Sigmoid colon (tissue), 7 donors: ENCODE results near the gene MTA1. TPM values are rescaled to one million over a fixed set of nuclear protein-coding genes. Genes with fewer than 3 reads are reported as not detected.

Source experiments
- DNase-seq: peaks from one replicate; pipeline ENCODE4 v3.0.0-alpha.2; 2019
- H3K27ac ChIP-seq, 4 donors: fragments of 200-600 bp; sonication (generic); one replicate each; pipeline ENCODE4 v1.5.1; 2016 to 2019; ENCODE audit warnings: mild to moderate bottlenecking in 1 of 4
- H3K27me3 ChIP-seq, 3 donors: fragments of 200-600 bp; sonication (generic); one replicate each; pipeline ENCODE4 v1.5.1; 2019; ENCODE audit warnings: mild to moderate bottlenecking in 1 of 3
- H3K36me3 ChIP-seq, 4 donors: fragments of 200-600 bp; sonication (generic); one replicate each; pipeline ENCODE4 v1.5.1; 2016 to 2019
- H3K4me1 ChIP-seq, 4 donors: fragments of 200-600 bp; sonication (generic); one replicate each; pipeline ENCODE4 v1.5.1; 2017 to 2019
- H3K4me3 ChIP-seq, 4 donors: fragments of 200-600 bp; sonication (generic); one replicate each; pipeline ENCODE4 v1.5.1; 2017 to 2019; ENCODE audit warnings: mild to moderate bottlenecking in 2 of 4, moderate library complexity in 1 of 4
- H3K9me3 ChIP-seq, 4 donors: fragments of 200-600 bp in 3 of 4; sonication (generic) in 3 of 4; one replicate each; pipeline versions ENCODE4 v1.5.1 to v1.6.1; 2013 to 2019
- EP300 ChIP-seq, 4 donors: sonication (generic); formaldehyde crosslinking; IDR thresholded peaks; one replicate each; pipeline ENCODE4 v1.6.1; 2017; ENCODE audit warnings: antibody characterized with exemption in 4 of 4
- POLR2A ChIP-seq, 2 donors: fragments of 450-650 bp; IDR thresholded peaks; one replicate each; pipeline ENCODE4 v1.6.1; 2016; ENCODE audit warnings: antibody characterized with exemption in 2 of 2, mild to moderate bottlenecking in 2 of 2, moderate library complexity in 2 of 2
- POLR2AphosphoS5 ChIP-seq, 4 donors: sonication (generic); formaldehyde crosslinking; IDR thresholded peaks; one replicate each; pipeline ENCODE4 v1.6.1; 2017; ENCODE audit warnings: antibody characterized with exemption in 4 of 4
- WGBS, 2 donors: extraction: QIAGEN DNeasy Blood & Tissue Kit; methylation state at CpG; one replicate each; pipeline ENCODE4 v1.1.7; 2013; 5-methylcytosine and 5-hydroxymethylcytosine counted together
- intact Hi-C: fragments of 100-400 bp; cut with DNase I; formaldehyde crosslinking; loops from one replicate; pipeline ENCODE4 v1.15.1; 2023
- polyA plus RNA-seq, 3 donors: library from polyadenylated mRNA; stranded (reverse); fragments of 200-250 nt; gene quantifications; one replicate each; pipeline ENCODE4 v1.2.3, GENCODE V29; 2013
- total RNA-seq, 4 donors: library from RNA; depleted of rRNA; stranded (reverse); fragments of >200 nt; gene quantifications; one replicate each; pipeline ENCODE4 v1.1.0, GENCODE V29; 2016
- TF ChIP-seq, protein P1 (sequence below), 4 experiments: fragments of 450-650 bp in 3 of 4; fragments of 200-600 bp in 1 of 4; IDR thresholded peaks; one replicate each; pipeline ENCODE4 v1.5.1; 2016 to 2019; ENCODE audit warnings: antibody characterized with exemption in 4 of 4, mild to moderate bottlenecking in 3 of 4, moderate library complexity in 2 of 4
- donor health status: healthy with polysubstance abuse.
- donor health status: Bipolar disorder and iron deficiency.
- donor health status: healthy.

MTA1 gene
- total and polyA plus RNA-seq, 7 donors = 14.3 to 92.8 (median 44.7) TPM

GRCh38 chr14:105519946-105520698, 100.5 kb downstream of the MTA1 start:
- Histone ChIP-seq H3K4me1 (no peaks in the 10 kb centered on the region), H3K9me3 (no peaks in the 10 kb centered on the region), H3K27ac (no peak overlapping the region), H3K4me3 (no peak overlapping the region), H3K27me3 (no peaks in the 10 kb centered on the region), H3K36me3 (no peaks in the 10 kb centered on the region)
- no peak for DNase-seq
- intact Hi-C loops = loop anchor here (10.0 kb wide), 2 partner anchors 45 to 315 kb away; partner anchors contain the start of gene CRIP2
- 70 to 72% methylated on average over 14 of the region's 14 CpGs for WGBS, 2 donors
- TF ChIP-seq EP300 (IDR thresholded peaks at IDR 0.05) = no peak
- TF ChIP-seq, protein P1, sequence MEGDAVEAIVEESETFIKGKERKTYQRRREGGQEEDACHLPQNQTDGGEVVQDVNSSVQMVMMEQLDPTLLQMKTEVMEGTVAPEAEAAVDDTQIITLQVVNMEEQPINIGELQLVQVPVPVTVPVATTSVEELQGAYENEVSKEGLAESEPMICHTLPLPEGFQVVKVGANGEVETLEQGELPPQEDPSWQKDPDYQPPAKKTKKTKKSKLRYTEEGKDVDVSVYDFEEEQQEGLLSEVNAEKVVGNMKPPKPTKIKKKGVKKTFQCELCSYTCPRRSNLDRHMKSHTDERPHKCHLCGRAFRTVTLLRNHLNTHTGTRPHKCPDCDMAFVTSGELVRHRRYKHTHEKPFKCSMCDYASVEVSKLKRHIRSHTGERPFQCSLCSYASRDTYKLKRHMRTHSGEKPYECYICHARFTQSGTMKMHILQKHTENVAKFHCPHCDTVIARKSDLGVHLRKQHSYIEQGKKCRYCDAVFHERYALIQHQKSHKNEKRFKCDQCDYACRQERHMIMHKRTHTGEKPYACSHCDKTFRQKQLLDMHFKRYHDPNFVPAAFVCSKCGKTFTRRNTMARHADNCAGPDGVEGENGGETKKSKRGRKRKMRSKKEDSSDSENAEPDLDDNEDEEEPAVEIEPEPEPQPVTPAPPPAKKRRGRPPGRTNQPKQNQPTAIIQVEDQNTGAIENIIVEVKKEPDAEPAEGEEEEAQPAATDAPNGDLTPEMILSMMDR (IDR thresholded peaks at IDR 0.05) = no peak
- no peak for TF ChIP-seq POLR2A (IDR thresholded peaks at IDR 0.05)
- no peak for TF ChIP-seq POLR2AphosphoS5 (IDR thresholded peaks at IDR 0.05)

Other genes with a start within 250 kb of the MTA1 start
- gene NUDT14, start 238.5 kb upstream of the MTA1 start, total RNA-seq = 10 to 100 TPM in 1 of 4 donors, 1 to 10 TPM in 3; 4.1 to 10.5 (median 6.1) TPM
- 10 to 100 TPM; 24.3 to 47.4 (median 32.4) TPM for gene NUDT14, start 238.5 kb upstream of the MTA1 start, polyA plus RNA-seq
- 10 to 100 TPM; 31.3 to 46.7 (median 37.1) TPM for gene BTBD6, start 171.3 kb upstream of the MTA1 start, total RNA-seq
- 10 to 100 TPM; 39.8 to 63.7 (median 51.1) TPM for gene BTBD6, start 171.3 kb upstream of the MTA1 start, polyA plus RNA-seq
- gene BRF1, start 118.8 kb upstream of the MTA1 start, total RNA-seq = 10 to 100 TPM; 19.3 to 39.2 (median 28.5) TPM
- 10 to 100 TPM in 2 of 3 donors, 1 to 10 TPM in 1; 9.0 to 23.7 (median 12.6) TPM for gene BRF1, start 118.8 kb upstream of the MTA1 start, polyA plus RNA-seq
- 10 to 100 TPM; 38.7 to 90.6 (median 47.4) TPM for gene PACS2, start 105.1 kb upstream of the MTA1 start, total RNA-seq
- 10 to 100 TPM; 19.8 to 49.6 (median 21.3) TPM for gene PACS2, start 105.1 kb upstream of the MTA1 start, polyA plus RNA-seq
- gene TEX22, start 21.3 kb upstream of the MTA1 start, total RNA-seq = not detected
- under 1 TPM in 1 of 3 donors, not detected in 2; 0.50 TPM for gene TEX22, start 21.3 kb upstream of the MTA1 start, polyA plus RNA-seq
- 10 to 100 TPM; 49.8 to 79.5 (median 57.1) TPM for gene CRIP2, start 55.0 kb downstream of the MTA1 start, total RNA-seq
- gene CRIP2, start 55.0 kb downstream of the MTA1 start, polyA plus RNA-seq = 10 to 100 TPM; 13.6 to 50.0 (median 34.2) TPM
- 10 to 100 TPM in 3 of 4 donors, 1 to 10 TPM in 1; 4.9 to 24.3 (median 15.4) TPM for gene CRIP1, start 67.1 kb downstream of the MTA1 start, total RNA-seq
- gene CRIP1, start 67.1 kb downstream of the MTA1 start, polyA plus RNA-seq = 100 to 1,000 TPM; 168 to 403 (median 199) TPM
- gene TEDC1, start 71.4 kb downstream of the MTA1 start, total RNA-seq = 1 to 10 TPM in 2 of 4 donors, under 1 TPM in 2; 0.16 to 5.2 (median 1.0) TPM
- gene TEDC1, start 71.4 kb downstream of the MTA1 start, polyA plus RNA-seq = 10 to 100 TPM; 17.8 to 36.0 (median 19.2) TPM
- gene TMEM121, start 106.8 kb downstream of the MTA1 start, total RNA-seq = 1 to 10 TPM; 3.0 to 8.0 (median 6.2) TPM
- 1 to 10 TPM in 1 of 3 donors, not detected in 2; 2.3 TPM for gene TMEM121, start 106.8 kb downstream of the MTA1 start, polyA plus RNA-seq